Stimulated activated CD8-positive, alpha-beta memory T cell treated with anti-CD3 and anti-CD28 coated beads, Interleukin-15, amount 100 ng/mL, for 24 hours (primary cell): ENCODE results near the gene SLAMF1.
"Not testable (repeated sequence)": the region's sequence is repeated elsewhere in the genome, so short reads cannot be mapped to it uniquely, and the experiment has no call there.

ENCODE experiments used
- DNase-seq: peaks from one replicate; pipeline ENCODE4 v3.0.0-alpha.2; 2020; ENCODE audit warnings: low read depth

SLAMF1 gene

GRCh38 chr1:160560045-160560705 is 86.7 kb downstream of the SLAMF1 start:
- DNase-seq, result no peak

- not testable (repeated sequence) for DNase-seq
Measured at GRCh38 chr1:160559437-160559836, 87.4 kb downstream of the SLAMF1 start.

- no peak for DNase-seq
Measured at GRCh38 chr1:160558660-160559380, 88.0 kb downstream of the SLAMF1 start.
